Thoracic aorta endothelial cell (primary cell): ENCODE results near the gene SLC30A1. TPM values are rescaled to one million over a fixed set of nuclear protein-coding genes. Genes with fewer than 3 reads are reported as not detected.

Experiments used
- total RNA-seq: library from RNA; depleted of rRNA; stranded (reverse); fragments of >200 nt; gene quantifications from 2 replicates; pipeline ENCODE4 v1.2.3, GENCODE V29; 2012

The SLC30A1 gene, protein sequence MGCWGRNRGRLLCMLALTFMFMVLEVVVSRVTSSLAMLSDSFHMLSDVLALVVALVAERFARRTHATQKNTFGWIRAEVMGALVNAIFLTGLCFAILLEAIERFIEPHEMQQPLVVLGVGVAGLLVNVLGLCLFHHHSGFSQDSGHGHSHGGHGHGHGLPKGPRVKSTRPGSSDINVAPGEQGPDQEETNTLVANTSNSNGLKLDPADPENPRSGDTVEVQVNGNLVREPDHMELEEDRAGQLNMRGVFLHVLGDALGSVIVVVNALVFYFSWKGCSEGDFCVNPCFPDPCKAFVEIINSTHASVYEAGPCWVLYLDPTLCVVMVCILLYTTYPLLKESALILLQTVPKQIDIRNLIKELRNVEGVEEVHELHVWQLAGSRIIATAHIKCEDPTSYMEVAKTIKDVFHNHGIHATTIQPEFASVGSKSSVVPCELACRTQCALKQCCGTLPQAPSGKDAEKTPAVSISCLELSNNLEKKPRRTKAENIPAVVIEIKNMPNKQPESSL
- 47.3 and 65.0 TPM in 2 replicates for total RNA-seq

DNA sequence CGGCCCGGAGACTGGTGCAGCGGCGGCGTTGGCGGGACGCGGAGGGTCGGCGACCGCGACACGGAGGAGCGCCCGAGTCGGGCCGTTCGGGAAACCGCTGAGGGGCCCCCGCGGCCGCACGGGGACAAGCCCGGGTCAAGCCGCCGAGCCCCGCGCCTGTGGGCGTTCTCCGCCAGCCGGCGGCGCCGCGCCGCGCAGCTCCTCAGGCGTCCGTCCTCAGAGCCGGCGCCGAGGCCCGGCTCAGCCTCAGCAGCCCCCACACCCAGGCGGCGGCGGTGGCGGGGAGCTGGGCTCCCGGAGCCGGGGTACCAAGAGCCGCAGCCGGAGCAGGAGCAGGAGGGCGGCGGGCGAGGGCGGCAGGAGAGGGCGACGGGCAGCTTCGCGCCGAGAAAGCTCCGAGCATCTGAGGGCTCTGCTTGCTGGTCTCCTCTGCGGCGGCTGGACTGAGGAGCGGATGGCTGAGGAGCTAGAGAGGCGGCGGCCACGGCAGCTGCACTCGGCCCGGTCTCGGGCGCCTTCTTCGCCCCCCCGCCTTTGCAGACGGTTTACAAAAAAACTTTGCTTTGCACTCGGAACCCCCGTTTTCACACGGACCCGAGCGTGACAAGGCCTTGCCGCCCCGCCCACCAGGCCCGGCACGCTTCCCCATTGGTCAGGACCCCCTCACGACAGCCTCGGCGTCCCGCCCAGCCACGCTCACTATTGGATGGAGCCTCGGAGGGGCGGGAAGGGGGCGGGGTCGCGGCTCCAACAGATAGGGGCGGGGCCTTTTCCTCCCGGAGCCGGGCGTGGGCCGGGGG, at the start of gene SLC30A1:
SLC30A1 (minus strand) TSS at position 522 of the 800 bp plus-strand sequence. CDS start 549 bp downstream, outside the sequence.

Other genes with a start within 250 kb of the SLC30A1 start
- gene RD3, start 87.0 kb downstream of the SLC30A1 start, total RNA-seq, result not detected in 2 replicates
- gene NEK2, start 96.5 kb upstream of the SLC30A1 start, total RNA-seq, result 28.3 and 46.2 TPM in 2 replicates